ENCODE results near the gene ATP2A3.

Gene ATP2A3

DNA sequence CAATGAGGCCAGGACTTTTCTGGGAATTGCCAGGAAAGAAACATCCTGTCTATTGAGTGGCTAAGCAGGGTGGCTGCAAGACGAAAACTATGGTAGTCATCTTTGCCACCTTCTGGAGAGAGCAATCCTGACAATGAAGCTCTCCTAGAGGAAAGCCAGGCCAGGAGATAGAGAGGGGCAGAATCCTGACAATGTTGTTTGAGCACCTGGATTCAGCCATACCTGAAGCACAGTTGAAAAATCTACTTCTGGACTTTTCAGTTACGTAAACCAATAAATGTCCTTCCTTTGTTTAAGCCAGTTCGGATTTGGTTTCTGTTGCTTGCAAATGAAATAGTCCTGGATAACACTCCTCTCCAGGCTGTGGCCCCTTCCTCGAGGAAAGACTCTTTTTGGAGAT is 57.4 kb downstream of the ATP2A3 start:
- DNase-seq, result no peak

DNA sequence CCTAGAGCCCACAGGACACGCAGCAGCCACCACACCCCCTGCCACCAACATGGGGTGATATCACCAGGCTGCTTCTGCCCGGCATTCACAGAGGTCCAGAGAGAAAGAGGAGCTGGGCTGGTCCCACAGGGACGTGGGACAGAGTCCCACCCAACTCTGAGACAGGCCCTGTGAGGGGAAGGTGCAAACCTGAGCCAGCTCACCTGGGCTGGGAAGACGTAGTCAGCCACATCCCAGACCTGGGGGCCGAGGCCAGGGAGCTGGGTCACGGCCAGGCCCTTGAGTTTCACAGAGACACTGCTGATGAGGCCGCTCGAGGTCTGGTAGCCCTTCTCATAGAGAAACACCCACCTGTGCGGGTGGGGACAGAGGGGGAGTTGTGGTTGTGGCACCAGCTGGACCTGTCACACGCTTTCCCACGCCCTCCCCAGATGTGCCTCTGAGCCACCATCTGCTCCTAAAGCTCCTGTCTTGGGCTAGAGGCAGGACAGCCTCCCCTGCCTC is 59.2 kb downstream of the ATP2A3 start:
- DNase-seq, result no peak

DNA sequence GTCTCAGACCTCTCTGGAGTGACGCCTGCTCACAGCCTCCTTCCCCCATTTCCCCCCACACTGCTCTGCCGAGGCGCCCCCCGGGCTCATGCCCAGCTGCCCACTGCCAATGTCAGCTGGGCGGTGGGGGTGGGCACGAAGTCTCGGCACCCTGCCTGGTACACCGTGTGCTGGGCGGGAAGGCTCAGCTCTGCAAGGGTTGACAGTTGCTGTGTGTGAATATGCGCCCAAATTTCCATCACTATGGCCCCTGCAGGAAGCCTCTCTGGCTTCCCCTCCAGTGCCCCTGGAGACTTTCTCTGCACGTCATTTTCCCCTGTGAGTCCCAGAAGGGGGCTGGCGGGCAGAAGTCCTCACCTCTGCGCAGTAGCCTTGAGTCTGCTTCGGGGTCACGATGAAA is 59.7 kb downstream of the ATP2A3 start:
- no peak for DNase-seq

DNA sequence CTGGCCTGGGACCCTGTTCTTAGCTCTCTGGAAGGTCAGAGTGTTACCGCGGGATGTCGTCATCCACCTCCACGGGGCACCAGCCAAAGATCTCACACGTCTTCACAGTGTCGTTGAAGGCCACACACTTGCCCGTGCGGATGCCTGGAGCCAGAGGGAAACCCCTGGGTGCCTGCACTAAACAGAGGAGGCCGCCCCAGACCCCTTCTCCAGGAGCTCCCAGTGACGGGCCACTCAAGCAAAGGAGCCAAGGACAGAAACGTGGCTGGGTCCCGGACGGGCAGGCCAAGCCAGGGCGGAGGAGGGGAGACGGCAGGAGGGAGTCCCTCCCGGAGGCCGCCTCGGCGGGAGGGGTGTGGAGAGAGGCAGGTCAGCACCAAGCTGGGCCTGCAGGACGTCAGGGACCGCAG is 60.4 kb downstream of the ATP2A3 start:
- DNase-seq, result no peak

DNA sequence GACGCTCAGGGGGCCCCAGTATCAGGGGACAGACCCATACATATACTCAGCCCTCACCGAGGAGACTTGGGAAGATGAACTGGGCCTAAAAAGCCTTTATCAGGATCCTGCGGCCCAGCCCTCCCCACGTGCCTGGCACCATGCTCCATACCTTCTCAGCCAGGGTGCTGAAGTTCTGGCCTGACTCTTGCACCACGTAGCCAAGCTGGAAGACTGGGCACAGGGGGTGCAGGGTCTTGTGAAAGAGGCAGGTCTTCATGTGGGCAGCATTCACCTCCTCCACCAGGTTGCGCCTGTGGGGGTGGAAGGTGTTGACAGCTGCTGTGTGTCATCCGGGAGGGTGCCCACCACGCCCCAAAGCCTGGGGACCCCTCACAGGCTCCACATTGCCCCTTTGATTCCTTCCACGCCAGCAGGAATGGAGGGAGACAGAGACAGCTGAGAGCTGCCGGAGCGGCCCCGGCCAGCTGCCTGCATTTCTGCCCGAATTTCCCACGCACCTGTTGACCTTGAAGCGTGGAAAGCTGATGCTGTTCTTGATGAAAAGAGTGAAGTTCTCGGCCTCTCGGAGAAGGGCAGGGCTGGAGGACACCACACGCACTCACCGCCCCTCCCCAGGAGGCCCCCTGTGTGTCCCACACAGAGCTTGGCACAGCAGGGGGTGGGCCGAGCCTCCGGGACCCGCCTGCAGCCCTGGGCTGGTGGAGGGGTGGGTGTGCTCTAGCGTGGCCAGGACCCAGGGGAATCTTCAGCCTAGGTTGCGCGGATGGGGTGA is 61.0 kb downstream of the ATP2A3 start:
- DNase-seq, result no peak

DNA sequence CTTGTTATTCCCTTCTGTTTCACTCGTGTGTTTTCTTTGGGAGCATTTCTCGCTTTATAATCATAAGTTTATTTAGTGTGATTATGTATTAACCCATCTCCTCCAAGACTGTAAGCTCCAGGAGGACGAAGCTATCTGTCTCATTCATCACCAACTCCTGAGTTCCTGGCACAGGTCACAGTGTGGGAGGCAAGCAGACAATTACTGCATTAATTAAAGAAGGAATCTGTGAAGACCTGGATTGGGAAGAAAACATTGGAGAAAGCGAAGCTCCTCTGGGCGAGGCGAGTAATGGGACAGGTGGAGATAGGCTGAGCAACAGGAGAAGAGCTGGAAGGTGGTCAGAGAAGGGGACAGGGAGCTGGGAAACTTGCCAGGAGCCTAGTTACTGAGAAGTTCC is 63.6 kb downstream of the ATP2A3 start:
- DNase-seq, result no peak

DNA sequence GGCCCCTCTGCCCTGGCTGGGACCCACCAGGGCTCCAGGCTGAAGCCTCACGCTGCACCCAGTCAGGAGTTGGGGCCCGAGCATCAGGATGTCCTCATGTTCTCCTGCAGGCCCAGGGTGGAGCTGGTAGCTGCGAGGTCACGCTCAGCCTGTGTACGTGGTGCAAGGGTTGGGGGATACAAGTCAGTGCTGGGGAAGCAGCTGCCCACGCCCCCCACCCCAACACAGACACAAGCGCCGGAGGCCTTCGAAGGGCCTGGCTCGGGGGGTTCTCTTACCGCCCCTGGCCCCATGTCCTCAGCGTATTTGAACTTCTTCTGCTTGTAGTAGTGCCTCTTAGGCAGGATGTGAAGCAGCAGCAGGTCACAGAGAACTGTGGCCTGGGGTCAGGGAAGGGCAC is 66.5 kb downstream of the ATP2A3 start:
- DNase-seq, result no peak

DNA sequence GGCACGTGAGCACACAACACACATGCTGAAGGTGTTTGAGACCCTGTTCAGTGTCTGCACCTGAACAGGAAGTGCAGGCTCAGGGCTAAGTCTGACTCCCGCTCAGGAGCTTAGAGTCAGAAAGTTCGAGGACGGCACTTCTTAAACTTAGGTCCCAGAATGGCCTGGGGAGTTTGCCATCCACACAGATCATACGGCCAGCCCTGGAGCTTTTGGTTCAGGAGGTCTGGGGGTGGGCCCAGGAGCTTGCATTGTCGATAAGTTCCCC is 67.3 kb downstream of the ATP2A3 start:
- DNase-seq, result no peak

DNA sequence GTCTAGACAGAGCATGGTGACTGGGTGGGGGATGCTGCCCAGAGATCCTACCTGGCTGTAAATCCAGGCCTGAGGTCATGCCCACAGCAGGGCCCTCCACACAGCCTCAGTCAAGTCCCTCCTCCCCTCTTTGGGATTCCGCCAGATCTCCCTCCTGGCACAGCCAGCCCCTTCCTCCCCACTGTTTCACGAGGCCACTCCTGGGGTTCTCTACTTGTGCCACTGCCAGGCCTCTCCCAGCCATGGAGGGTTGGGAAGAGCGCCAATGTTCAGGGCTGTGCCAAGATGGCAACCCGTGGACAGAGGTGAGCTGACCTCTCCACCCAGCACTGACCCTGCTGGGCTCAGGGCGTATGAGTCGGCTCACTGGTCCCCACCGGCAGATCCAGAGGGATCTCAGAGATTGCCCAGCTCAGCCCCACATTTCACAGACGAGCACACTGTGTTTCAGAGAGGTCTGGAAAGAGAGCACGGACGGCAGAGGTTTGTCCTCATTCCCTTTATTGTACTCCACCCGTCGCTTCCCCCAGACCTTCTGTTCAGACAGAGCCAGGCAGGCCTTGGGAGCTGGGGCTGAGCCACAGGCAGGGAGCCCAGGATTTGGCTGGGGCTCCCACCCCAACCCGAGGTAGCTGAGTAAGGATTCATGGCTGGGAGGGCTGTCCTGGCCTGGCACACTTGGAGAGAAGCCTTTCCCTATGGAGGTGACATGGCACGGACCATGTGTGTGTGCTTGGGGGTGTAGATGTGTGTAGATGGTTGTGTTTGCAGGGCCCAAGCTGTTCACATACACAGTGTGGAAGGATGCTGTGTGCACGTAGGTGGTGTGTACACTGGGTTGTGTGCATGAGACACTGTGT is 67.9 kb downstream of the ATP2A3 start:
- no peak for DNase-seq

DNA sequence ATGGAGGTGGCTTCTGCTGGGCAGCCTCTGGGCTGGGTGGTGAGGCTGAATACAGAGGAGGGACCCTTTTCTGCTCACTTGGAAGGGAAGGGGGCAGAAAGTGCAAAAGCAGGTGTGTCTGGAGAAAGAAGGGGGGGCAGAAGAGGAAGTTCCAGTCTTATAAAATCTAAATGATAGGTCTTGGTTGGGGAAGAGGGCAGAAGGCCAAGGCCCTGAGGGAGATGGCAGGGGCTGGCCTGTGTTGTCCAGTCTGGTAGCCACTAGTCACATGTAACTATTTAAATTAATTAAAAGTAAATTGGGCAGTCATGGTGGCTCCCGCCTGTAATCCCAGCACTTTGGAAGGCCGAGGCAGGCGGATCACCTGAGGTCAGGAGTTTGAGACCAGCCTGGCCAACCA is 68.9 kb downstream of the ATP2A3 start:
- DNase-seq, result no peak

DNA sequence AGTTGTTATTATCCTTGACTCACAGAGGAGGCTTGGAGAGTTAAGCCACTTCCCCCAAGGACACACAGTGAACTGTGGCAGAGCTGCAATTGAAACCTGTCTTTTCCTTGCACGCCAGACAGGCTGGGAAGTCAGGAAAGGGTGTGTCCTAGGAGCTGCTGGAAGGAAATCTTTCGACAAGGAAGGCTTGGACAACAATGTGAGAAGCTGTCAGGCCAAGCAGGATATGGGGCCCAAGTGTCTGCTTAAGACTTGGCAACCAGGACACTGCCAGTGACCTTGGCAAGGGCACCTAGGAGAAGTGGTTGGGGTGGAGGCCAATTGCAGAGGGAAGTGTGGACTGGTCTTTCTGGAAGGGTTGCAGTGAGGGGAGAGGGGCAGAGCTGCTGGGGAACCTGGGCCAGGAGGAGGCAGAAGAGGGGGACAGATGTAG is 69.3 kb downstream of the ATP2A3 start:
- no peak for DNase-seq

DNA sequence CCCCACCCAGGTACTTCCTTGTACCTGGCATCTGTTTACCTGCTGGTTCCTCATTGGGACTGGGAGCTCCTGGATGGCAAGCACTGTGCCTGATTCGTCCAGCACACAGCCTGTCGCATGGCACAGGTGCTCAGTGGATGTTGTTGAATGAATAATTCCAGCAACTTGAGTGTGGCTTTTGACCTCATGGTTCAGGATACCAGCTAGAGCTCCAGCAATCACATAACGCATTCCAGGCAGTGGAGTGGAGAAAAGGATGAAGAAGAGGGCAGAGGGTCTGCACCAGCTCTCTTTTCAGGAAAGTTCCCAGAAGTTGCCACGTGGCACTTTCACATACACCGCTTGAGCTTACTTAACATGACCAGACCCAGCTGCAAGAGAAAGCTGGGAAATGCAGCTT is 70.0 kb downstream of the ATP2A3 start:
- DNase-seq, result no peak

DNA sequence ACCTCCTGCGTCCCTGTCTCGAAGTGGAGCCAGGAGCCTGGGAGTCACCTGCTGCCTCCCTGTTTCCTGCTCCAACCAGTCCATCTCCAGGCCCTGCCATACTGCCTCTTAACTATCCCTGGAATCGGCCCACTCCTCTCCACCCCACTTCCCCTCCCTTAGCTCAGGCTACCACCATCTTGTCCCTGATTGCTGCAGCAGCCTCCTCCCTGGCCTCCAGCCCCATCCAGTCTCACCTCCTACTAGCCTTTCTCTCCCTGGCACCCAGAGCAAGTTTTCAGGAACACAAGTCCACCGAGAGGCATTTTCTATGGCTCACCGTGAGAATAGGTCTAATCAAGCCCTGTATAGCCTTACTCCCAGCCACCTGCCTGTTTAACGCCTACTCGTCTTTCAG is 70.5 kb downstream of the ATP2A3 start:
- DNase-seq, result no peak

DNA sequence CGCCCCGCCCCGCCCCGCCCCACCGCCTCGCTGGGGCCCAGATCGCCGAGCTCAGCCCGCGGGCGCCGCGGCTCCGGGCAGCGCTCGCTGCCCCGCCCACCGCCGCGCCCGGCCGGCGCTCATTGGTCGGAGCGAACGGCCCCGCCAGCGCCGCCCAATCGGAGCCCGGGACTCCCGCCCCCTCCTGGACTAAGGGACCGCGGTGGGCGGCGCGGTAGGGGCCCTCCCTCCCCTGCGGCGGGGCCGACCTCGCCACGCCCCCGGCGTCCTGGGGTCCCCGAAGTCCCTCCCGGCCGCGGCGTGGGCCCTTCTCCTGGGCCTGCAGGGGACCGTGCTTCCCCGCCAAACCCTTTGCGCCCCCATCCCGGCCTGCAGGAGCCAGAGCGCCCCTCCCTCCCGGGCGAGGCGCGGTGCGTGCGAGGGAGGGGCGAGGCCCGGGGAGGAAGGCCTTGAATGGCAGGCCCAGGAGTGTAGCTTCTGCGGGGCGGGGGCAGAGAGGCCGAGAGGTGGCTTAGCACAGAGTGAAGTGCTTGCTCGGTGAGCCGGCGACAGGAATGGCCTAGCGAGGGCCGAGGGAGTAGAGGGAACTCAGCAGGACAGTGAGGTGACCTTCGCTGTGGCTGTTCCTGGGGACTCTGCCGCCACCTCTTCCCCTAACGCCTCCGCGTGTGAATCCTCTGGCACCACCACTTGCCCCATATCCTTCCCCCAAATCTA is 71.1 kb downstream of the ATP2A3 start, which contains the start of gene CAMKK1:
Gene CAMKK1, minus strand, starts transcription at position 51 of the 717 bp plus-strand sequence. CDS start 7,366 bp downstream, outside the sequence.
- peak; percentile 96 for DNase-seq

DNA sequence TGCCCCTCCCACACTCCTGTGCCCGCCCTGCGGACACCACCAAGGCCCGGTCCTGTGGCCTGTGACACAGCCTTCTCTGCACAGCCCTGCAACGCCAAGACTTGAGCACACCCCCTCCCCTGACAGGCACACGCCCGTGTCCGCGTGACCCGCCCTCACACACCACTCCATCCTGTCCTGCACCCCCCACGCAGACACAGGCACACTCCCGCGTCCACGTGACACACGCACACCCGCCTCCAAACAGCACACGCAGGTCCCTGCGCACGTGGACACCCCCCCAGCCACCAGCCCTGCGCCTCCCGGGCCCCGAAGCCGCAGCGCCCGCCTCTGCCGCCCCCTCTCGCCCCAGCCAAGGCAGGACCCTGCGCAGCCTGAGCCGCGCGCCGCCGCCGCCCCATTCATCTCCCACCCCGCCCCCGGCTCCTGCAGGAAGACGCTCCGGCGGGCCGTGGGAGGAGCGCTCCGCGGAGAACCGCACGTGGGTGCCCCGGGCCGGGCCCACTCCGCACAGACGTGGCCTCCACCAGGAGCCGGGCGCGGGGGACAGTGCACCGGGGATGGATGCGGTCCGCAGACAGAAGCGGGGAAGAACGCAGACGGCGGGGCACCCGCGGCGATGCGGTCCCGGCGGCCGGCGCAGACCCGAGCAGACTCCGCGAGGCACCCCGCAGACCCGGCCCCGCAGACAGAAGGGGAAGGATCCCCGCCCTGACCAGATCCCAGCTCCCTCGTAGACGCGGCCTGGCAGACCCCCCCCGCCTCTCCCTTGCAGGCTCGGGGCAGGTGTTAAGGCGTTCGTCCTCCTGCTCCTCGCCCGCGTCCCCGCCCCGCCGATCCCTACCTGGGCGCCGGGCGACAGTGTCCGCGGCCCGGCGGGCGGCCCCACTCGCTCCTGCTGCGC is 71.9 kb downstream of the ATP2A3 start:
- peak; percentile 91 for DNase-seq

DNA sequence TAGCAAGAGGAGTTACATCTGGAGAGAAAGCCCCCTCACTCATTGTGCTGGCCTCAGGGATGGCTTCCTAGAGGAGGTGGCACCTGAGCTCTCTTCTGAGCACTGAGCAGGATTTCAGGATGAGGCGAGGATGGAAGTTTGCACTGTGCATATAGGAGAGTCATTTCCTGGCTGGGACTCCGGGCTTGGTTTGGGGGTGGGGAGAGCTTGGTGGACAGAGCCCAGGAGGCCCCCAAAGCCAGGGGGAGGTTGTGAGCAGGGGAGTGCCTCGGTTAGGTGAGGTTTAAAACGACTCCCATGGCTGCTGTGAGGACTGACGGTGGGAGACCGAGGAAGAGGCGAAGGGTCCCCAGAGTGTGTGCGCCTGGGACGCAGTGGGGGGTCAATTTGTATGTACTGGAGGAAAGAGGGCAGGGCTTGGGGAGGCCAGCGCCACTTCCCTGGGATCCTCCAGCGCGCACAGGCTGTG is 72.6 kb downstream of the ATP2A3 start:
- DNase-seq, result no peak

DNA sequence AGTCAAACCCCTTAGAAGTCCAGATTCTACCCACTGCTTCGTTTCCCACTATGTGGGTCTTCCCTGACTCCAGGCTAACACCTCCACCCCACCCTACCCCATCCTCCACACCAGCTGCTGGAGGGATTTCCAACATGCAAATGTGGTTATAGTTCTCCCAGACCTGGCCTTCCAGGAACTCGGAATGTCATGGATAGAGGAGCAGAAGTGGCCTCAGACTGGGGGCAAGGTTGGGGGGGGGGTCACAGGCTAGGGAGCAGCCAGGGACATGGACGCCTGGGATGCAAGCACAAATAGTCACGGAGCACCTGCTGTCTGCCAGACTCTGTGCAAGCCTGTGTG is 73.4 kb downstream of the ATP2A3 start:
- DNase-seq, result no peak

DNA sequence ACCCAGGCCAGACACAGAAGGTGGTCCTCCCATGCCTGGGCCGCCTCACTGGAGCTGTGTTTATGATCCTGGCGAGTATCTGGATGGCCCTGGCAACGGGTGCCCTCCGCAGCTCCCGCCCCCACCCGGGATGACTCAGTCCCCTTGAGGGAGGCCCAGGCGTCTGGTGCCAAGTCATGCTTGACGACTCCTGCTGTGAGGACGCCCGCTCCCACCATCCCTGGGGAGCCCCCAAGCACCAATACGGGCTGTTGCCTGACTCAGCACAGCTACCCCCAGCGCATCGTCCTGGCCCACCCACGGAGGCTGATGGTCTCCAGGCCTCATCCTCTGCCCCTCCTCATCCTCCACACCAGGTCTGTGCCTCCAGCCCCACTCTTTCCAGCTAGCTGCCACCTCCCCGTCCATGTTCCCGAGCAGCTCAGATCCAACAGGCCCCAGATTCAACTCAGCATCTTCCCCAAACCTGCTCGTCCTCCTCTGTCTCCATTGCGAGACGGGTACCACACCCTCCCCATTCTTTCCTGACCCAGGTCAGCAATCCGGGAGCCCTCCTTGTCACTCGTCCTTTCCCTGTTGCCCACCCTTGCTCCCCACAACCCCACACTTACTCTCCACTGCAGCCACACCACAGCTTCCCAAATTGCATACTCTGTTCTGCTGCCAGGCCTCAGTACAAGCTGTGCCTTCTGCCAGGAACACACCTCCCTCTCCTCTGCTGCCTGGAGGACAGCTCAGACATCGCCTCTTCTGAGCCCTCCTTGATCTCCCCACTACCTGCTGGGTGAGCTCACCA is 74.0 kb downstream of the ATP2A3 start:
- DNase-seq, result peak; percentile 67

DNA sequence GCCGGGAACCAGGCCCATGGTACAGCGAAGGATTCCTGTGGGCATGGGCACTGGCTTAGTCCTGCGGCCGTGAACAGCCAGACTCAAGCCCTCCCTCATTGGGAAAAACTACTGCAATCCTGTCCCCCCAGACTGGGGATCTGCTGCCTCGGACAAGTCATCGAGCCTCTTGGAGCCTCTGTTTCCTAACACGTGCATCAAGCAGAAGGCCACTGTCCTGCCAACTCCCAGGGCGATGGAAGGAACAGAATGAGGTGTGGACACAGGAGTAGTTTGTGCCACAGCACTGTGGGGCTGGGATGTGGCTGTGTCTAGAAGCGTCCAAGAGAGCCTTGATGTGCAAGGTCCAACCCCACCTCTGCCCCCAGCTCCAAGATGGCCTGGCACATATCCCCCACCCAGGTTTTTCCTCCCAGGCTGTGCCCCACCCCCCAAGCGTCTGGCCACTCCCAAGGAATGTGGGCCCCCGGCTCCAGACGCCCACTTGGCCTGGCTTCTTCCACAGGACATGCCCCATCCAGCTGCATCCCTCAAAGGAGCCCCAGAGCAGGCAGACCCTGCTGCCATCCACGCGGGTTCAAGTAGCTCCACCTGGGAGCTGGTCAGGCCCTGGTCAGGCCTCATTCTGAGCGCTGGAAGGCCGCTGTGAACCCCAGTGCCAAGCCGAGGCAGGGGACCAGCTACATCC is 74.8 kb downstream of the ATP2A3 start:
- DNase-seq, result no peak

DNA sequence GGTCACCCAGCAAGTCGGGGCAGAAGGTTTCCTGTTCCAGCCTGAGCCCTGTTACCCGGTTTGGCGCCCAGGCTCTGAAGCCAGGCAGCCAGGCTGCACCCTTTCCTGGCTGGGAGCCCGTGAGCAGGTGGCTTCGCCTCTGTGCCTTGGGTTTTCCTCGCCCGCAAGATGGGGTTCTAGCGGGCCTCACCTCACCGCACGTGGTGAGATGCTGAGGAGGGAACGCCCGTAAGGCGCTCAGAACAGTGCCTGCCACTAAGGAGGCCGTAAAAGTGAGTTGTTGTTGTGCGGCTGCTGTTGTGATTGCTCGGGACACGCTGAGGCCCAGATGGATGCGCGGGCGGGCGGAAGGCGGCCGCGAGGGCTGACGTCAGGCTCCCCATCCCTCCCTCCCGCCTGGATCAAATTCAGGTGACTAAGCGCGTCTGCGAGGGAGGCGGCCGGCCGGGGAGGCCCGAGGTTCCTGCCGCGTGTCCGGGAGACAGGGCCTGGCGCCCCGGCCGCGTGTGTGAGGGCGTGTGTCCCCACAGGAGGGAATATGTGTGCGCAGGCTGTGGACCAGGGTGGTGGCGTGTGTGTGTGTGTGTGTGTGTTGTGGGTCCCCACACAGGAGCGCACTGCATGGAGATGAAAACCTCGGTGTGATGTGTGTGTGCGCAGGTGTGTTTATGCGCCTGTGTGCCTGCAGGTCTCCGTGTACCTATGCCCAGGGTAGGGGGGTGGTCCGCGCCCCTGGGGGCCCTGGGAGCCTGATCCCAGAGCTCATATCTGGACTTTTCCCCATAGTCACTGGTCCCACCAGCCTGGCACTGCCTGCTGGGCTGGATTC is 75.7 kb downstream of the ATP2A3 start:
- no peak for DNase-seq
